CD4-positive, alpha-beta T cell treated with Interferon gamma for 1 hour (primary cell): ENCODE results near the gene DLX6.
"Not testable (repeated sequence)": the region's sequence is repeated elsewhere in the genome, so short reads cannot be mapped to it uniquely, and the experiment has no call there.

Experiments used
- DNase-seq: peaks from one replicate; pipeline ENCODE4 v3.0.0-alpha.2; 2020

DLX6 gene

GRCh38 chr7:97024209-97025129 is 19.1 kb downstream of the DLX6 start, which contains the start of gene DLX5:
DLX5 (minus strand) TSS chr7:97024831; CDS start chr7:97024623, 208 bp downstream.
- no peak for DNase-seq

DNA sequence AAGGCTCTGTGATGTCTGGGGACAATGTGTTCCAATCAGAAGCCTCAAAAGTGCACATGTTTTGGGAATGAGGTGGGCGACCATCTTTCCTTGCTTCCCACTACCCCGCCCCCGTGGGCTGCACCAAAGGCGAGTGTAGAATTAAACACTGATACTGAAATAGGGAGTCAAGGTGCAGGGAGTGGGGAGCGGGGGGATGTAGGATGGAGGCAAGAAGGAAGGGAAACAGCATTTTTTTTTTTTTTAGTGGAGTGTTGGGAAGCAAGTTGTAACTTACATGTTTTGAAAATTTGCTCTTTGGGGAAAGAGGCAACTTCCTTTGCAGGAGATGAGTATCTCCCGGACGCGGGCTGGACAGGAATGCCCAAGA is 19.8 kb downstream of the DLX6 start:
- DNase-seq: no peak

DNA sequence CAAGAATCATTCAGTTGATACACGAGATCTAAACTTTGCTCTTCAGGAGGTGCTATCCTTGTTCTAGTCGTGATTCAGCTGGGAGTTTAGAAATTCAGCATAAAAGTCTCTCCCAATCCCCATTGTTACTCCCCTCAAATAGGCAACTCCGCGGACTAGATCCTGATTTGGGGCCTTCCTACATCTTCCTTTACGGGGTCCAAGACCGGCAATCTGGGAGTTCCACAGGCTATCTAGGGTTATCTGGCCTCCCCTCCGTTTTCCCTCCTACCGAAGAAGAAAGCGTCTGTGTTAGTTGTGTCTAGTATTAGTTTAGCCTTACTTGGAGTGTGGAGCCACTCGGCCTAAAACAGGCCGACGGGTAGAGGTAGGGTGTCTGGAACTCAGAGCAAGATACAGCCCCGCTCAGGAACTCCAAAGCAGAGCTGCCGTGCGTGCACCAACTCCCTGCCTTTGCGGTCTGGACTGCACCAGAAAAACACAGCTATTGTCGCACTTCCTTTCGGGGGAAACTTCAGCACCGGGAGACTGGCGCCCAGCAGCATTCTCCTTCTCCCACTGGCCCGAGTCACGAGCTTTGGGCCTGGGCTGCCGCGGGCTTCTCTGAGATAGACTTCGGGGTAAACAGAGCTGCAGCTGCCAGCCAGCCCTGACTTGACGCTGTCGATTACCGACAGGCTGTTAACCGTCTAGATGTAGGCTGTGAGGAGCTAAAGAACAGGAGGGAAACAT is 20.8 kb downstream of the DLX6 start:
- no peak for DNase-seq

DNA sequence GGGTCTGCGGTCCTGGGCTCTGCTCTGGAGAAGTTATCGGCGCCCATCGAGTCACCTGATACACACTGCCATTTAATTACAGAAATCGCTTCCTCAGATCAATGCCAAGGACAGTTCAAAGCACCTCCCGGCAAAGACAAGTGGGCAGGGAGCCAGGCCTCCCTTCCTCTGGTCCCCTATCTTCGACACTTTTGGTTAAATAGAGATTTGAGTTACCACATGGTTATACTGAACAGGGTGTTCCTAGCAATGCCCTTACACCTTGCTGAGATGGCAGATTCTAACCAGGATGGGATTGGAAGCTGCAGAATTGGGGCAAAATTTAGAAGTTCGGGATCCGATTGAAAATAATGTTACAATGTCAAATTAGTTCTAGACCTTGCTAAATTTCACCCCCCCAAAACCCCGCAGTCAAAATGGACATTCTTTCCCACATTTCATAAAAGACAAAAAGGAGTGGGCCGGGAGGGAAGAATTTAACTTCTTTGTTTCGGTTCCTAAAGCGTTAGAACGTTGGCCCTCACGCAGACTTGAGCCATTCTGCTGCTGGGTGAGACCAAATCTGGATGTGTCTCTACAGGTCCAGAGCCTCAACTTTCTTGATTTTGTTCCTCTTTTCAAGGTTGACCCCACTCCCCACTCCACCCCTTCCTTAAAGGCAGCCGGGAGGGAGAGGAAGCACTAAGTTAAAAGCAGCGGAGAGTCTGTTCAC is 21.5 kb downstream of the DLX6 start:
- no peak for DNase-seq

- peak; percentile 58 for DNase-seq
Measured at GRCh38 chr7:97027427-97028234, 22.3 kb downstream of the DLX6 start.

- not testable (repeated sequence) for DNase-seq
Measured at GRCh38 chr7:97034213-97034852, 29.0 kb downstream of the DLX6 start.

DNA sequence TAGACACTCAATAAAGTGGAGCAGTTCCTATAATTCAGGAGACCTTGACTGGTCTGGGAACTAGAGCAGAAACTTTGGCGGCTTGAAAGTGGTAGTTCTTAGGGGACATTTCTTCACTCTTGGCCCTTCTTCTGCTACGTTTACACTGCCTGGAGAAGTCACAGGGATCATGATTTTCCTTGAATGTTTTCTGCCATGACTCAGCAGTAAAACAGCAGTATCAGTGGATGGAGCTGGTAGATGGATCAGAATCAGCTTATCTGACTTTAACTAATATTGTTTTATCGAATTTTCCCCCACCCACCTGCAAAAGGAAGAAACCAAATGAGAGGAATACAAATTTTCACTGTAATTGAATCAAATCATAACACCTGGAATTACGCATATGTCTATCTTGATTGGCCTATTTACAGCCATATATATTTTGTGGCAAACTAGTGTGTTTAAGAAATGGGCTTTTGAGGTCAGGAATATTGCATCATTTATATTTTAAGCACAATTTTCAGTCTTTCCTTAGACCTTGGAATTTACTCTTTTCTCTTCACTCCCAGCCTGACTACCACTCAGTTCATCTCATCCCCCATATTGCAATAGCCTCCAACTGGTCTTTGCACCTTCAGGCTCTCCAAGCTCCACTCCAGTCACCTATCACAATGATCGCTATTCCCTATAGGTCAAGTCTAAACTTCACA is 34.2 kb downstream of the DLX6 start:
- DNase-seq: no peak

GRCh38 chr7:97043281-97043680 is 37.9 kb downstream of the DLX6 start:
- no peak for DNase-seq
